ENCODE measurements around the gene TTLL13.
A peak's percentile ranks its signal among the peaks of the same experiment; 100 is the strongest.
"Not testable (repeated sequence)": the region's sequence is repeated elsewhere in the genome, so short reads cannot be mapped to it uniquely, and the experiment has no call there.

The TTLL13 gene

DNA sequence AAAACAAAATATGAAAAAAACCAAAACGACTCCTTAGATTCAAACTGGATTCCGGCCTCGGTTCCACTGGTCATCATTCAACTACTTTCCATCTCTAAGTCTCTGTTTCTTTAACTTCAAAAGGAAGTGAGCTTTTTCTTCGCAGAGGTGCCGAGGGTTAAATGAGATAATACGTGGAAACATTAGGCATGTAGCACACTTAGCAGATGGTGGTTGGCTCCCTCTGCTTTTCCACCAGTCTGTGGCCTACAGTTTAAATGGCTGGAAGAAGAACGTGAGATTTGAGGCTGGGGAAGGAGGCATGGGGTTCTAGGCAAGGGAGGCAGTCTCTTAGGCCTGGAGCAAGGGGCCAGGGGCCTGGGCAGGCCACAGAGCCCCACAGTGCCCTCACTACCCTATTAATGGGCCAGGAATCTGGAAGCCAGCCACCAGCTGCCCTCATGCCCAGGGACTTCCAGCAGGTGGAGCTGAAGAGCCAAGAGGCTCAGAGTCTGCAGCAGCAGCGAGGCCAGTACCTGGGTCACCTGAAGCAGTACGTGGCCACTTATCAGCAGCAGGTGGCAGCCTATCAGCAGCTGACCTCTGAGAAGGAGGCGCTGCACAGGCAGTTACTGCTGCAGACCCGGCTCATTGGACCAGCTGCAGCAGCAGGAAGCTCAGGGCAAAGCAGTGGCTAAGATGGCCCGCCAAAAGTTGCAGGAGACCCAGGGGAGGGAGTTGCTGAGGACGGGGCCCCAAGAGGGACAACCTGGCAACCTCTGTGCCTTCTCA lies 43.9 kb downstream of the TTLL13 start:
- TF ChIP-seq, protein P1, sequence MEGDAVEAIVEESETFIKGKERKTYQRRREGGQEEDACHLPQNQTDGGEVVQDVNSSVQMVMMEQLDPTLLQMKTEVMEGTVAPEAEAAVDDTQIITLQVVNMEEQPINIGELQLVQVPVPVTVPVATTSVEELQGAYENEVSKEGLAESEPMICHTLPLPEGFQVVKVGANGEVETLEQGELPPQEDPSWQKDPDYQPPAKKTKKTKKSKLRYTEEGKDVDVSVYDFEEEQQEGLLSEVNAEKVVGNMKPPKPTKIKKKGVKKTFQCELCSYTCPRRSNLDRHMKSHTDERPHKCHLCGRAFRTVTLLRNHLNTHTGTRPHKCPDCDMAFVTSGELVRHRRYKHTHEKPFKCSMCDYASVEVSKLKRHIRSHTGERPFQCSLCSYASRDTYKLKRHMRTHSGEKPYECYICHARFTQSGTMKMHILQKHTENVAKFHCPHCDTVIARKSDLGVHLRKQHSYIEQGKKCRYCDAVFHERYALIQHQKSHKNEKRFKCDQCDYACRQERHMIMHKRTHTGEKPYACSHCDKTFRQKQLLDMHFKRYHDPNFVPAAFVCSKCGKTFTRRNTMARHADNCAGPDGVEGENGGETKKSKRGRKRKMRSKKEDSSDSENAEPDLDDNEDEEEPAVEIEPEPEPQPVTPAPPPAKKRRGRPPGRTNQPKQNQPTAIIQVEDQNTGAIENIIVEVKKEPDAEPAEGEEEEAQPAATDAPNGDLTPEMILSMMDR (IDR thresholded peaks at IDR 0.05; ENCODE audit: low read depth, low read length, missing control alignments): peak; percentile 85

DNA sequence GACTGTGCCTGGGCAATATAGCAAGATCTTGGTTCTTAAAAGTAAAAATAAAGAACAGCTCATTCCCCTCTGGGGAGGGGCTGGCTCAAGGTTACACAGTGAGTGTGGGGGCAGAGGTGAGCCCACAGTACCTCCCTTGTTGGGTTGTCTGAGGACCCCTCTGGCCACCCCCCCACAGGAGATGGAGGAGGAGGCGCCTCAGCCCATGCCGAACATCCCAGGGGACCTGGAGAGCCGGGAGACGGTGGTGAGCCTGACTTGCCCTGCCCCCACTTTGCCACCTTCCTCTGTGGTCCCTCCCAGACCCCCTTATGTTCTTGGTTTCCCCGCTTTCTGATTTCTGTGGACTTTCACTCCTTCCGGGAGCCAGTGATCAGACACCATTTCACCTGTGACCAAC lies 44.8 kb downstream of the TTLL13 start:
- in situ Hi-C loops (cut with HindIII; ENCODE audit: low sequenced_read_pairs): no loop called here
- TF ChIP-seq, protein P1 (IDR thresholded peaks at IDR 0.05; ENCODE audit: low read depth, low read length, missing control alignments): no peak
- no peak for DNase-seq (ENCODE audit: low read depth)
- no peak overlapping the region for H3K4me3 ChIP-seq (ENCODE audit: low read depth, low read length)

More for the DNA sequence above, 43.9 kb downstream of the TTLL13 start:
- H3K4me3 ChIP-seq (ENCODE audit: low read depth, low read length); in situ Hi-C loops (cut with HindIII; ENCODE audit: low sequenced_read_pairs); DNase-seq (ENCODE audit: low read depth): not testable (repeated sequence)

DNA sequence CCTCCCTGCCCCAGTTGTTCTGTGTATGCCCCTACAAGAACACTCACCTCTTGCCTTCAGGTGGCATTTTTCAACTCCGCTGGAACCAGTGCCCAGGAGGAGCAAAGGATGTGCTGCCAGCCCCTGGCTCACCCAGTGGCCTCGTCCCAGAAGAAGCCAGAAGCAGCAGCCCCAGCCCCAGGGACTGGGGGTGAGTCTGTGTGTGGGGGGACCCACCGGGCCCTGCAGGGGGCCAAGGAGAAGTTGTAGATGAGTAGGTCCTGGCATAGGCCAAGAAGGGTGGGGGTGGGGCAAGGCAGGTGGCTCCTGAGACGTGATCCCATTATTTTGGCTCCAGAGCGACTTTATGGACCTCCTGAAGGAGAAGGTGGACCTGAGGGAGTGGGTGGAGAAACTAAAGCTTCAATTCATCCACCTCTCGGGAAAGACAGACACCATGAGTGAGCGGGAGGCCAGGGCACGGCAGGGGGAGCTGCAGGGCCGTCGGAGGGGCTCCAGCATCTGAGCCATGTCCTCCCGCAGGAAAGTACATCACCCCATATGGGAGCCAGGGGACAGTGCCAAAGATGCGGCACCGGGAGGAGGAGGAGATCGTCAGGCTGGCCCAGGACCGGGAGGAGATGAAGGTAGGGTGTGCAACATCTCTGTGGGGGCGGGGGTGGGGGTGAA lies 45.4 kb downstream of the TTLL13 start:
- in situ Hi-C loops (cut with HindIII; ENCODE audit: low sequenced_read_pairs): no loop called here
- TF ChIP-seq, protein P1 (IDR thresholded peaks at IDR 0.05; ENCODE audit: low read depth, low read length, missing control alignments): peak; percentile 19
- no peak for DNase-seq (ENCODE audit: low read depth)
- H3K4me3 ChIP-seq (ENCODE audit: low read depth, low read length): no peak overlapping the region

DNA sequence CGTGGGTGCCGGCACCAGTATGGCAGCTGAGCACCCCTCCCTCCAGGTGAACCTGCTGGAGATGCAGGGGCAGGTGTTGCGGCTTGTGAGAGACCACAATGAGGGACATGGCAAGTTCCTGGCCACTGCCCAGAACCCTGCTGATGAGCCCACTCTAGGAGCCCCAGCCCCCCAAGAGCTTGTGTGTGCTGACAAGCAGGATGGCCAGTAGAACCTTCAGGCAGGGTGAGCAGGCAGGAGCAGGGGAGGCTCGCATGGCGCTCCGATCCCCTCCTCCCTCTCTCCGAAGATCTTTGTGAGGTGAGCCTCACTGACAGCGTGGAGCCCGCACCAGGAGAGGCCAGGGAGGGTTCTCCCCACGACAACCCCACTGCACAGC lies 45.9 kb downstream of the TTLL13 start:
- in situ Hi-C loops (cut with HindIII; ENCODE audit: low sequenced_read_pairs): no loop called here
- TF ChIP-seq, protein P1 (IDR thresholded peaks at IDR 0.05; ENCODE audit: low read depth, low read length, missing control alignments): no peak
- H3K4me3 ChIP-seq (ENCODE audit: low read depth, low read length): no peak overlapping the region
- DNase-seq (ENCODE audit: low read depth): no peak

DNA sequence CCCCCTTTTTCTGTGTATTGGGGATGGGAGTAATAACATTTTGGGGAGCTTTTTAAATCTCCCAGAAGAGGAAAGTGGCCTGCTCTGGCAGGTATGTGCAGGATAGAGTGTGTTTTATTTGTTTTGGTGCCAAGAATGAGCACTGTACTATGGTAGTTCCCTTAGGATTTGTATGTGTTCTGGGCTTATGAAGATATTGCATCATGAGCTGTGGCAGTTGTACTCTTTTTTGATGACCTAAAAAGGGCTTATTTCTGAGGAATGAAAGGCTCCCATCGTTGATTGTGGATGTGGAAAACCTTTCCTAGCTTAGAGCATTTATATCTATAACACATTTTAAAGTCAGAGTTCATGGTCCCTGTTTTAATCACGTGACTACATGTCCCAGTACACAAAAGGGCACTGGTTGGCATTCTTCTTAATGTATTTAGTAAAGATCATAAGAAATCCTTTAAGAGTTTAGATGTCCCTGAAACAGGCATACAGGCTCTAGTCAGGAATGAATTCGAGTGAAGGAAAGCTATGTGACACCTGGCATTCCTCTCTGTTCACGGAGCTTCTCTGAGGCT lies 47.0 kb downstream of the TTLL13 start:
- H3K4me3 ChIP-seq (ENCODE audit: low read depth, low read length); in situ Hi-C loops (cut with HindIII; ENCODE audit: low sequenced_read_pairs); DNase-seq (ENCODE audit: low read depth): not testable (repeated sequence)

DNA sequence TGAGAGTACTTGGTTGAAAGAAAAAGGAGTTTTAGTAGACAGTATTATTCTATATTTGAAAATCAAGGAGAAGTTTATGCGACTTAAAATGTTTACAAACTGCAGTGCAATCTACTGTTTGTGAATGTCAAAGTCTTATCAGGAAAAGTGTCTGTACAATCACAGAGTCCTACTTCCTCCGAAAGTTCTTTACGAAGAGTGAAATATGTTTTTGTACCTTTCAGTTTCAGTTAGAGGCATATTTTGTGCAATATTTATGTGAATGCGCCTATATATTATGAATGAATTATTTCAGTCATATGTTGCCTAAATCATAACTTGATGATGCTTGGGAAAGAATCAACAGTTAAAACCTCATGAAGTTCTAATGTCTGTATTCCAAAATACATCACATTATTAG lies 47.7 kb downstream of the TTLL13 start:
- in situ Hi-C loops (cut with HindIII; ENCODE audit: low sequenced_read_pairs): no loop called here
- TF ChIP-seq, protein P1 (IDR thresholded peaks at IDR 0.05; ENCODE audit: low read depth, low read length, missing control alignments): no peak
- DNase-seq (ENCODE audit: low read depth): no peak
- H3K4me3 ChIP-seq (ENCODE audit: low read depth, low read length): no peak overlapping the region

DNA sequence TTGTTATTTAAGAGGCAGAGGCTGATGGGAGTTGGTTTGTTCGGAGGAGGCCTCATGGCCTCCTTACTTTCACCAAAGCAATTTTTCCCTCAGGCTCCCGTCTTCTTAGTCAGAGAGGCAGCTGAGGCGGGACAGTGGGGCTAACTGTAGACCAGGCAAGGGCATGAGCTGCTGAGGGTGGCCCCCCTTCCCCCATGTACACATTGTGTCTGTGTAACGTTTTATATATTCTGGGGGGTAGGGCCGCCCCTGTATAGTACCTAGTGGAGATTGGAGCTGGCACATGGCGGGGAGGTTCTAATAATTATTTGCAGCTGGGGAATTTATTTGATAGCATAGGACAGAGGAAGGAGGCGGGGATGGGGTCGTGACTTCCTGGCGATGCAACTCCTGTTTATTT lies 51.2 kb downstream of the TTLL13 start:
- no peak for DNase-seq (ENCODE audit: low read depth)
- no peak overlapping the region for H3K4me3 ChIP-seq (ENCODE audit: low read depth, low read length)
- in situ Hi-C loops (cut with HindIII; ENCODE audit: low sequenced_read_pairs): no loop called here
- TF ChIP-seq, protein P1 (IDR thresholded peaks at IDR 0.05; ENCODE audit: low read depth, low read length, missing control alignments): no peak
